ENCODE results near the gene ENPP5.
"Not testable (repeated sequence)": the region's sequence is repeated elsewhere in the genome, so short reads cannot be mapped to it uniquely, and the experiment has no call there.

The ENPP5 gene

DNA sequence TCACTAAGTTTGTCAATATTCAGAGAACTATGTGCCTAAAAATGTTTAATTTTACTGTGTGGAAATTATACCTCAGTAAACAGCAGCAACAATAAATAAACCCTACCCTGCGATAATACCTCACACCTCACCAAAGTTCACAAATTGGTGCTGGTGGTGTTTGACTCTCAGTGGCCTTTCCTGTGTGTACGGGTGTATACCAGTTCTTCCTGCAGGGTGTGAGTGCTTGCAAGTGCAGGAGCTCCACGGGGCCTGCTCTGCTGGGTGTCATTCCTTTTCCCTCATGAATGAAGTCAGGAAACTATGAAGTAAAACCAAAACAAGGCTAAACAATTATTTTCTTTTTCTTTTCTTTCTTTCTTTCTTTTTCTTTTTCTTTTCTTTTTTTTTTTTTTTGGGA is 4.1 kb upstream of the ENPP5 start:
- no peak for DNase-seq (ENCODE audit: low read depth)

DNA sequence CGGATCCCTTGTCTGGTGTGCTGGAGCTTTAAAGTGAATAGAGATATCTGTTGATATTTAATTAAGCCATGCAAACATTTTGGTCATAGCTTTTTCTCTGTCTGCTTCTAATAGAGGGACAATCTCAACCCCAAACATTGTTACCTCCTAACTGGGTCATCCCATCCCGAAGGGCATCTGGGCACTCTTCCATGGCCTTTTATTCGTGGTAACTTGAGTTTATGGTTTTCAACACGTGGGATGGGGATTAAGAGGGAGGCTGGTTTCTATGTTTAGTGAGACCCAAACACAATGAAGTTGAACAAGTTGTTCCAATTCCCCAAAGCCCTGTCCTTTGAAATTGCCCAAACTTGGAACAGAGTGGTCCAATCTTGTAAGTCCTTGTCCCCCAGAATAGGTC is 1.4 kb upstream of the ENPP5 start:
- DNase-seq (ENCODE audit: low read depth): no peak

DNA sequence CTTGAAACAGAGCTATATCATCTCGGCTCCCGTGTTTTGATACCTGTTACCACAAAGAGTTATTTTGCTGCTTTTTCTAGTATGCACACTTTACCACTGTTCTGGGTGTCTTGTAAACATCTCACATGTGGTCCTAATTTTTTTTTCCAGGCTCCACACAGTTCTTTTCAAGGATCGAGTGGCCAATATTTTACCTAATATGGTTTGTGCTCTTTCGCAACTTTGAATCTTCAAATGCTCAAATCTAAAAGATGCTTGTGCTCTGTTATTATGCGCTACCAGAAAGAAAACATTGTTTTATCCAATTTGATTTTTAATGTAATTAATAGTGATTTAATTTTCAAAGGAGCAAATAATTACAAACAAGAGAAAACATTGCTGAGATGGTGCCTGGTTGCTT is 10.7 kb downstream of the ENPP5 start:
- DNase-seq (ENCODE audit: low read depth): no peak

DNA sequence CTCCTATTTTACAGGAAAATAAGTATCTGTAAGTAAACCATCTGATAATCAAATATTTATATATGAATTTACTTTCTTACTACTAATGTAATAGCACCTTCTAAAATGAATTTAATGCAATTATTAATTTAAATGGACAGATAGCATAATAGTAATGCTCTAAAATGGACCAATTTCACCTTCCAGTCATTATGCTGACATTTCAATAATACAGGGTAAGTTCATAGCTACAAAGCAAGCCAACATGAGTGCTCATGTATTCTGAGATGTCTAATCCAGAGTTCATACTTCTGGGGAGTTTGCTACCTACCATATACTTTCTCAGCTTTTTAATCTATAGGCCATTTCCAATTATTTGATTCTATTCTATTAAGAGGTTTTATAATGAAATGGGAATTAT is 11.6 kb downstream of the ENPP5 start:
- DNase-seq (ENCODE audit: low read depth): no peak

DNA sequence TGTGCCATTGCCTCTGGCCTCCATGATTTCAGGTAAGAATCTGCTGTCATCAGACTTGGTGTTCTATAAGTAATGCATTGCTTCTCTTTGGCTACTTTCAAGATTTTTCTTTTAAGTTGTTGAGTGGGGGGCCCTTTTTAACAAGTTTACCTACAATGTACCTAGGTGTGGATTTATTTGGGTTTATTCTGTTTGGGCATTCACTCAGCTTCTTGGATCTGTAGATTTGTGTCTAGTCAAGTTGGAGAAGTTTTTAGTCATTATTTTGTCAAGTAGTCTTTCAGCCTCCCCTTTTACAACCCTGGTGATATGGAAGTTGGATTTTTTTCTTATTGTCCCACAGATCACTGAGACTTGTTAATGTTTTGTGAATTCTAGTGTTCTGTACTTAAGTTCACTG is 14.1 kb downstream of the ENPP5 start:
- DNase-seq (ENCODE audit: low read depth): no peak

DNA sequence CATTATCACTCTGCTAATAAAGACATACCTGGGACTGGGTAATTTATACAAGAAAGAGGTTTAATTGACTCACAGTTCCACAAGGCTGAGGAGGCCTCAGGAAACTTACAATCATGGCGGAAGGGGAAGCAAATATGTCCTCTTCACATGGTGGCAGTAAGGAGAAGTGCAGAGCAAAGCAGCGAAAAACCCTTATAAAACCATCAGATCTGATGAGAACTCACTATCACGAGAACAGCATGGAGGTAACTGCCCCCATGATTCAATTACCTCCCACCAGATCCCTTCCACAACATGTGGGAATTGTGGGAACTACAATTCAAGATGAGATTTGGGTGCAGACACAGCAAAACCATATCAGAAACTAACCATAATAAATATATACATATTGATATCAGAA is 21.7 kb downstream of the ENPP5 start:
- not testable (repeated sequence) for DNase-seq (ENCODE audit: low read depth)

DNA sequence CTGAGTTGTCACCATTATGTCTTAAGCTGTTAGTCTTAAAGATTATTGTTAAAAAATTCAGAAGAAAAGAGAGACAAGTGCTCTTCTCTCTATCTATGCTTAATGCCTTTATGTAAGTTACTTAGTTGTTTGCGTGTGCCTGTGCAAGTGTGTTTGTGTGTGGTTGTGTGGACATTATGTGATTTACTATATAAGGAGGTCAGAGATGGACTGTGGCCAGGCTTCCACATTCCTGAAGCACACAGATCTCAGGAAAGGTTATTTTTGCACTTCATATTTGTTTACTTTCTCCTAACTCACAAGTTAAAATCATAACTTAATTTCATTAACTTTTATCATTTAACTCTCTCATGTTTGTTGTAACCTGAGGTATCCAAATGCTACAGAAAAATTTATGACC is 26.5 kb downstream of the ENPP5 start:
- no peak for DNase-seq (ENCODE audit: low read depth)

DNA sequence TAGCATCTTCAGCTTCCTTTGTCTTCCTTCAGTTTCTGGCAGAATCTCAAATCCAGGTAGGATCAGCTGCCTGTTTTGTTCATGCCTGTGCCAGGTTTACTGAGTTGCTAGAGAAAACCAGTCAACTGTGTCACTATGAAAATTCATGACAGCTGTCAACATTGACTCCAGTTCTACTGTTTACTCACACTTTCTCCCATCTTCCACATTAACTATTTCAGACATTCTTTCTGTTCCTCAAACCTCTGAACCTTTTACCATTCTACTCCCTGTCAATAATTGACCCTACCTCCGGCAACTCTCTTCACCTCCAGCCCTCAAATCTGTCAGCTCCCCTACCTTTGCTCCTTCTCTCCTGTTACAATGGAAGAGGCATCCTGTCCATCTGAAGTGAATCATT is 32.5 kb downstream of the ENPP5 start:
- no peak for DNase-seq (ENCODE audit: low read depth)

DNA sequence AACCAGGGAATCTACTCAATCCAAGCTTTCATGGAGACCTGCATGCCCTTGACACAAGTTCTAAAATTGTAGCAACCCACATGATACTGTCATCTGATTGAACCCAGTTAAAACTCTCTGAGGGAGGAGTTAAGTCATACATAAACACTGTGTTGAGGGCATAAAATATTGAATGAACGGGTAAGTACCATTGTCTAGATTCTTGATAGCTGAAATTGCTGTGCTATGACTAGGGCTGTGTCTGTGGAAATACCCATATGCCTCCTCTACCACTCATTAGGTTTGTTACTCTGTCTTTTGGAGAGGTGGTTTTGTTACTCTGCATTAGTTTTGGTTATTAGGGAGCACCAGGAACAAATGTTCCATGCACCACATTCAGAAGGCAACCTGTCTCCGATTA is 33.4 kb downstream of the ENPP5 start:
- DNase-seq (ENCODE audit: low read depth): no peak

DNA sequence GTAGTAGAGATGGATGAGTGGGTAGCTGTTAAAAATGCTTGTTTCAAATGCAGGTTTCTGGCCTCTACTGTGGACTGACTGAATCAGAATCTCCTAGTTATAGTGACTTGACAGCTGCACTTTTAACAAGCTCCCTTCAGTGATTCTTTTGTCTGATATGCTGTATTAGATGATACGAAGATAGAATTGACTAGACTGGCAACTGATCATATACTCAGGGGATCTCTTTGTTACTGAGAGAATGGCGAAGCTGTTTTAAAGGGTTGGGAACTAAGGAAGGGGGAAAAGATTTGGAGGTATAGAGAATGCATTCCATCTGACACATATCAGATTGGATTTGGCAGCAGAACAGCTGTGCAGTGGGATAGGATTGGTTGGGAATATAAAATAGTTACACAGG is 33.9 kb downstream of the ENPP5 start:
- no peak for DNase-seq (ENCODE audit: low read depth)

DNA sequence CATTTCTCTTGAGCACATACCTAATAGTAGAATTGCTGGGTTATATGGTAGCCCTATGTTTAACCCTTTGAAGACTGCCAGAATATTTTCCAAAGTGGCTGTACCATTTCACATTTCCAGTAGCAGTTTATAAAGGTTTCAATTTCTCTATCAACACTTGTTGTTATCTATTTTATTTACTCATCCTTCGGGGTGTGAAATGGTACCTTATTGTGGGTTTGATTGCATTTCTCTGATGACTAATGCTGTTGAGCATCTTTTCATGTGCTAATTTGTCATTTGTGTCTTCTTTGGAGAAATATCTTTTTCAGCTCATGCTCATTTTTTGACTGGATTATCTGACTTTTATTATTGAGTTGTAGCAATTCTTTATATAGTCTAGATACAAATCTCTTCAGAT is 35.6 kb downstream of the ENPP5 start:
- DNase-seq (ENCODE audit: low read depth): no peak

DNA sequence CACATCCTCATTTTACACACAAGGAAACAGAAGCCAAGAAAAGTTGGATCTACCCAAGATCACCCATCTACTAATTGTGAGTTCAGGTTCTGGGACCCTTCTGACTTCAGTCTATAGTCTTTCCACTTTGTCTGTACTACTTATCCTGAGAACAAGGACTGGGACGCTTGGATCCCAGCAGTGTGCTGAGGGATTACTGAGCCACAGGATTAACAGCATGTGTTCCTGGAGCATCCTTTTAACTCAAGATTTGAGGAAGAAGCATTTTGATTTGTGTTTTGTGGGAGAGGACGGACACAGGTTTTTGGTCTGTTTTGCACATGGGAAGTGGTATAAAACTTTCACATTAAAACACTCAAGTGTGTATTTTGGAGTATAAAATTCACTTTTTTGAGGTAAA is 36.6 kb downstream of the ENPP5 start:
- DNase-seq (ENCODE audit: low read depth): no peak

DNA sequence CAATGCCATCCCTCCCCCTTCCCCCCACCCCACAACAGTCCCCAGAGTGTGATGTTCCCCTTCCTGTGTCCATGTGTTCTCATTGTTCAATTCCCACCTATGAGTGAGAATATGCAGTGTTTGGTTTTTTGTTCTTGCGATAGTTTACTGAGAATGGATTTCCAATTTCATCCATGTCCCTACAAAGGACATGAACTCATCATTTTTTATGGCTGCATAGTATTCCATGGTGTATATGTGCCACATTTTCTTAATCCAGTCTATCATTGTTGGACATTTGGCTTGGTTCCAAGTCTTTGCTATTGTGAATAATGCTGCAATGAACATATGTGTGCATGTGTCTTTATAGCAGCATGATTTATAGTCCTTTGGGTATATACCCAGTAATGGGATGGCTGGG is 39.5 kb downstream of the ENPP5 start:
- DNase-seq (ENCODE audit: low read depth): not testable (repeated sequence)

DNA sequence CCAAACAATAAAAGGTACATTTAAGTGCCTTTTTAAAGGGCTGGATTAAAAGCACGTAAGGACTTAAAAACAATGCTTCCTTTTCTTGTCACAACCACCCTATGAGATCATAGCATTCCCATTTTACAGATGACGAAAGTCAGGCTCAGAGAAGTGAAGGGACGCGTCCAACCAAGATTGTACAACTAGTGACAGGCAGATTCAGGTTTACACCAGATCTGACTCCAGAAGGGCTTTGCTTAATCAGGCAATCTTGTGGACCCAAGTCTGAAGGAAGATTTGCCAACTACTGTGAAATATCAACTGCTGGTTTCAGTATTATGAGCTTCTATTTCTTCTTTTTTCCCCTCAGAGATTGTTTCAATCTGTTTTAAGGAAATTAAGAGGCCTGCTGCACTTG is 40.1 kb downstream of the ENPP5 start:
- no peak for DNase-seq (ENCODE audit: low read depth)

DNA sequence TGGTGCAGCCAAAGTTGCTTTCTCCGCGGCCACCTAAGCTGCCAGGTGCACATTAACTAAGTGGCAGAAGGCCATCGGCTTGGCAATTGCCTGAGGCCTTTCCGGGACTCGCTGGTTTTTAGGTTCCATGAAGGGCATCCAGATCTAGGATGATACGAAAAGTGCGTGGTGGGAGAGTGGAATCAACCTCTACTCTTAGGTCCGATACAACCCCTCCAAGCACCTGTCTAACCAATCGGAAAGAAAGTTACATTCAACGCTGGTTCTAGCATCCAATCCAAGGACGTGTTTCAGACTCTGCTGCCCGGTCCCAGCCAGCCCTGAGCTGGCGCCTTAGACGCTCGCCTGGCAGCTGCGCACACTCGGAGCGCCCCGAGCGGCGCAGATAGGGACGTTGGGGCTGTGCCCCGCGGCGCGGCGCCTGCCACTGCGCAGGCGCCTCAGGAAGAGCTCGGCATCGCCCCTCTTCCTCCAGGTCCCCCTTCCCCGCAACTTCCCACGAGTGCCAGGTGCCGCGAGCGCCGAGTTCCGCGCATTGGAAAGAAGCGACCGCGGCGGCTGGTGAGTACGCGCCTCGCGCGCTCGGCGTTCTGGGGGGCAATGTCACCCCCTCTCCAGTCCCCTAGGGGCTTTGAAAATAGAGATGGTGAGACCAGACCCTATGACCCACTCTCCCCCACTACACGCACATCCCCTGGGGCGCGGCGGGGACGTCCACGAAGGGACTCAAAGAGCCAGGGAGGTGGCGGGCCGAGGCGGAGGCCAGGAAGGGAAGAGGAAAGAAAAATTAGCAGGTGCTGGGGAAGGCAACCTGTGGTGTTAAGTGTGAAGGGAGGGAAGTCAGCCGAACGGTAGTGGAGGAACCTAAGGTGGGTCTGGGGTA is 40.9 kb downstream of the ENPP5 start, which contains the start of gene ENPP4:
Gene ENPP4, plus strand, starts transcription at position 361 of the 883 bp plus-strand sequence. CDS start 9,595 bp downstream, outside the sequence.
- peak; percentile 86 for DNase-seq (ENCODE audit: low read depth)

DNA sequence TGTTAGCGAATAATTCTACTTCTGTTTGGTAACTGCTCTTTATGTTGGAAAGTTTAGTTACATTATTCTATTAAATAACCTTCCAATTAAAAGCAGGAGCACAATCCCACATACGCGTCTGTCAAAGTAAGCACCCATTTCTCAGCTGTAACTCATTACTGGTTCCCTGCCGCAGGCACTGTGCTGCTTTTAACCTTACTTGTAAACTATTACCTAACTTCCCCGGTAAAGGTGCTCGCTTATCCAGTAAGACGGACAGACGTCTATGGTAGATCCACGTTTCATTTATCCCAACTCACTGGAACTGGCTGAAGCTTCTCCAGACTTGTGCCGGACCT is 41.5 kb downstream of the ENPP5 start:
- DNase-seq (ENCODE audit: low read depth): no peak

DNA sequence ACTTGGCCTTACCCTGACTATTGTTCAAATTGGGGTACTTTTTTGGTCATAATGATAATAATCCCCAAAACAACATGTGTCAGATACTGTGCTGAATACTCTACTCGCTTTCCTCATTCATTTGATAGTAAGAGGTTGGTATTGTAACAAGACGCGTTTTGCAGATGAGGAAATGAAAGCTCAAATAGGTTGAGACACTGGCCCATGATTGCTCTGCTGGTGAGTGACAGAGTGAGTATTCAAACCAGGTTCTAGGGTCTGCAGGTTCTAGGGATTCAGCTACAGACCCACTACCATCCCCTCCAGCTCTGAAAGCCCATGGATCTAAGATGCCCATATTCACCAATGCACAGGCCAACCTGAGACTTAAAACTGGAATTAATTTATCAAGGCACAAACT is 42.3 kb downstream of the ENPP5 start:
- no peak for DNase-seq (ENCODE audit: low read depth)

DNA sequence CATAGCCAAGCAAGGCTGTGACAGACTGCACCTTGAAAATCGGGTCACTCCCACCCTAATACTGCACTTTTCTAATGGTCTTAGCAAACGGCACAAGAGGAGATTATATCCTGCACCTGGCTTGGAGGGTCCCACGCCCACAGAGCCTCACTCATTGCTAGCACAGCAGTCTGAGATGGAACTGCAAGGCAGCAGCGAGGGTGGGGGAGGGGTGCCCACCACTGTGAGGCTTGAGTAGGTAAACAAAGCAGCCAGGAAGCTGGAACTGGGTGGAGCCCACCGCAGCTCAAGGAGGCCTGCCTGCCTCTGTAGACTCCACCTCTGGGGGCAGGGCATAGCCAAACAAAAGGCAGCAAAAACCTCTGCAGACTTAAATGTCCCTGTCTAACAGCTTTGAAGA is 51.1 kb downstream of the ENPP5 start:
- DNase-seq (ENCODE audit: low read depth): not testable (repeated sequence)

DNA sequence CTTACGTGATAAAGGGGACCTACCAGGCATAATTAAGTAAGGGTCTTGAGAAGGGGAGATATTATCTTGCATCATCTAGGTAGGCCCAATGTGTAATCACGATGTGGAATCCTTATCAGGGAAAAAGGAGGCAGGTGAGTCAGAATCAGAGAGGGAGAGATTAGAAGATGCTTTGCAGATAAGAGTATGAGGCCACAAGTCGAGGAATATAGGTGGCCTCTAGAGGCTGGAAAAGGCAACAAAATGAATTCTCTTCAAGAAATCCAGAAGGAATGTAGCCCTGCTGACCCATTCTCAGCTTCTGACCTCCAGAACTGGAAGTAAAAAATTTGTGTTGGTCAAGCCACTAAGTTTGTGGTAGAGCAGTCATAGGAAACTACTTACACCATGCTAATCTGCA is 51.9 kb downstream of the ENPP5 start:
- no peak for DNase-seq (ENCODE audit: low read depth)

DNA sequence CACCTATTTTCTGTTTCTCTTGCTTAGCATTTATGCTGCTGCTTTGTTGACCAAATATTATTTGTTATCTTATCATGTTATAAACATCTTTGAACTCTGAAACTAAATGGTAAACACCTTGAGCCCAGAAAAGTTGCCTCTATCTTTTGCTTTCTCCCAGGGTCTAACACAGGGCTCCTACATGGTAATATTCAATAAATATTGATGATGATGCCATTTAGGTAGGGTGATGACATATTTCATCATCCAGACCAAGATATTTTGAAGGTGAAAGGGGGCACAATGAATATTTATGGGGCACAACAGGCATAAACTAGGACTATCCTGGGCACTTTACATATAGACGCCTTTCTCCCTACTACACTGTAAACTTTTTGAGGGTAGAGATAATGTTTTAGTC is 52.6 kb downstream of the ENPP5 start:
- DNase-seq (ENCODE audit: low read depth): no peak

DNA sequence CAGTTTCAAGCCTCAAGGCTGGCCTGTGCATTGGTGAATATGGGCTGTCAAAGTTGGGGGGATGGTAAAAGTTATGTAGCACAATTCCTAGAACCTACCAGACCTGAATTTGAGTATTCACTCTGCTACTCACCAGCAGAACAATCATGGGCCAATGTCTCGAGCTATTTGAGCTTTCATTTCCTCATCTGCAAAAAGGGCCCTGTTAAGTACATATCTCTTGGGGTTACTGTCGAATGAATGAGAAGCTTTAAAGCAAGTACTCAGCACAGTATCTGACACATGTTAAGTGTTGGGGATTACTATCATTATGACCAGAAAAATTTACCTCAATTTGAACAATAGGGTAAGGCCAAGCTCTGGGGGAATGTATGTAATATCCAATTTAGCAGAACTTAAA is 54.5 kb downstream of the ENPP5 start:
- DNase-seq (ENCODE audit: low read depth): no peak

DNA sequence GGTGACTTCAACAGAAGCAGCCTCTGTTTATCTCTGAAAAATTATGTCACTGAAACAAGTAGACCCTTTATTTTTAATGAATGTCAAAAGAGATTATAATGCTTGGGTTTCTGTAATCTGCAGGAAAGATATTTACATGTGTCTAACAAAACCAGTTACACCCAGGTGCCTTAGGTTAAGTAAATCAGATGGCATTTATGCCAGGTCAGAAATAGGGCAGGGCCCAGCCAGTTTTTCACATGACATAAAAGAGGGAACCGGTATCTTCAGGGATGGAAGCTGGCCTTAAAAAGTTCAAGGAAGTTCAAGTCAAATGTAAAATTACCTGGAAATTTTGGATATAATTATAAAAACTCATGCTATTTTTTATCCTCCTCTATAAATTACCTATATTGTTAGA is 55.1 kb downstream of the ENPP5 start:
- DNase-seq (ENCODE audit: low read depth): no peak

DNA sequence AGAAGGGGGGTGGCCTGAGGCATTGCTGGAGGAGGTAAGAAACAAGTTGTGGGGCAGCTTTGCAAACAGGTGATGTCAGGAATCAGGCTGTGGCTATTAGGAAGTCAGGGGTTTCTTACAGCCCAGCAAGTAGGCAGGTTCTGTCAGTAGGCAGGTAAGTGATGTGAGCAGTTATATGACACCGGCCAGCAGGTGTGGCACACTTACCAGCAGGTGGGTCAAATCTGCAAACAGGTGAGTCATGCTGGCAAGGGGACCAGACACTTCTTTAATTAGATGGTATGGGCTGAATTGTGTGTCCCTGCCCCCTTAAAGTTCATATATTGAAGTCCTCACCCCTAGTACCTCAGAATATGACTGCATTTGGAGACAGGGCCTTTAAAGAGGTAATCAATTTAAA is 57.4 kb downstream of the ENPP5 start:
- no peak for DNase-seq (ENCODE audit: low read depth)
